Measurements from ENCODE around the gene ETS1.

Gene ETS1

GRCh38 chr11:128594226-128594625 is 6.9 kb upstream of the ETS1 start:
- no peak for DNase-seq (ENCODE audit: low read depth in 2 of 2)

GRCh38 chr11:128593281-128593680 is 5.9 kb upstream of the ETS1 start:
- DNase-seq (ENCODE audit: low read depth in 2 of 2): no peak

- no peak for DNase-seq (ENCODE audit: low read depth in 2 of 2)
Measured at GRCh38 chr11:128592454-128592853, 5.1 kb upstream of the ETS1 start.

- DNase-seq (ENCODE audit: low read depth in 2 of 2): no peak
Measured at GRCh38 chr11:128590587-128590986, 3.2 kb upstream of the ETS1 start.

- DNase-seq (ENCODE audit: low read depth in 2 of 2): no peak
Measured at GRCh38 chr11:128589998-128590397, 2.6 kb upstream of the ETS1 start.

GRCh38 chr11:128588093-128588492 is 735 bp upstream of the ETS1 start:
- DNase-seq (ENCODE audit: low read depth in 2 of 2): no peak

GRCh38 chr11:128586689-128587088 is 669 bp downstream of the ETS1 start:
- no peak for DNase-seq (ENCODE audit: low read depth in 2 of 2)

- DNase-seq (ENCODE audit: low read depth in 2 of 2): no peak
Measured at GRCh38 chr11:128585498-128586238, 1.7 kb downstream of the ETS1 start.

- no peak for DNase-seq (ENCODE audit: low read depth in 2 of 2)
Measured at GRCh38 chr11:128584253-128584652, 3.1 kb downstream of the ETS1 start.

- no peak for DNase-seq (ENCODE audit: low read depth in 2 of 2)
Measured at GRCh38 chr11:128582496-128583366, 4.6 kb downstream of the ETS1 start.

GRCh38 chr11:128581561-128582272 is 5.6 kb downstream of the ETS1 start:
- DNase-seq (ENCODE audit: low read depth in 2 of 2): no peak

GRCh38 chr11:128580612-128581011 is 6.7 kb downstream of the ETS1 start:
- DNase-seq (ENCODE audit: low read depth in 2 of 2): no peak

- no peak for DNase-seq (ENCODE audit: low read depth in 2 of 2)
Measured at GRCh38 chr11:128579798-128580504, 7.4 kb downstream of the ETS1 start.

- no peak for DNase-seq (ENCODE audit: low read depth in 2 of 2)
Measured at GRCh38 chr11:128576555-128576954, 10.8 kb downstream of the ETS1 start.

GRCh38 chr11:128575961-128576350 is 11.4 kb downstream of the ETS1 start:
- DNase-seq (ENCODE audit: low read depth in 2 of 2): no peak

- DNase-seq (ENCODE audit: low read depth in 2 of 2): no peak
Measured at GRCh38 chr11:128575174-128575960, 12.0 kb downstream of the ETS1 start.

GRCh38 chr11:128574576-128575011 is 12.8 kb downstream of the ETS1 start:
- DNase-seq (ENCODE audit: low read depth in 2 of 2): no peak

- no peak for DNase-seq (ENCODE audit: low read depth in 2 of 2)
Measured at GRCh38 chr11:128573638-128574037, 13.7 kb downstream of the ETS1 start.

GRCh38 chr11:128572965-128573364 is 14.4 kb downstream of the ETS1 start:
- DNase-seq (ENCODE audit: low read depth in 2 of 2): no peak

GRCh38 chr11:128570632-128571031 is 16.7 kb downstream of the ETS1 start:
- DNase-seq (ENCODE audit: low read depth in 2 of 2): no peak

GRCh38 chr11:128569291-128569690 is 18.1 kb downstream of the ETS1 start:
- DNase-seq (ENCODE audit: low read depth in 2 of 2): no peak
